Type B pancreatic cell (in vitro differentiated cells): ENCODE results near the gene ZMAT5. TPM values are rescaled to one million over a fixed set of nuclear protein-coding genes. Genes with fewer than 3 reads are reported as not detected.

Experiments used
- DNase-seq: peaks from one replicate; pipeline ENCODE4 v3.0.0; 2021; ENCODE audit warnings: mixed read lengths; ENCODE audit not compliant: unreplicated experiment; ENCODE audit errors: extremely low spot score
- H3K27ac Mint-ChIP-seq: 2 replicates; pipeline ENCODE4 v1.8.0; 2021; ENCODE audit warnings: mild to moderate bottlenecking, mixed read lengths
- H3K27me3 Mint-ChIP-seq: 2 replicates; pipeline ENCODE4 v1.8.0; 2021; ENCODE audit warnings: mixed read lengths
- H3K36me3 Mint-ChIP-seq: 2 replicates; pipeline ENCODE4 v1.8.0; 2021; ENCODE audit warnings: mixed read lengths
- H3K4me1 Mint-ChIP-seq: one replicate; pipeline ENCODE4 v1.8.0; 2021; ENCODE audit warnings: mixed read lengths; ENCODE audit not compliant: unreplicated experiment
- H3K4me3 Mint-ChIP-seq: 2 replicates; pipeline ENCODE4 v1.8.0; 2021; ENCODE audit warnings: mild to moderate bottlenecking, mixed read lengths
- H3K9me3 Mint-ChIP-seq: 2 replicates; pipeline ENCODE4 v1.8.0; 2021; ENCODE audit warnings: mixed read lengths
- CTCF ChIP-seq: fragments of 200-600 bp; sonication (generic); conservative IDR thresholded peaks from 2 replicates; pipeline ENCODE4 v1.5.0; 2021; ENCODE audit warnings: antibody characterized with exemption, mild to moderate bottlenecking
- total RNA-seq: library from RNA; stranded (reverse); gene quantifications from 2 replicates; pipeline ENCODE4 v1.2.1, GENCODE V29; 2021; ENCODE audit warnings: low replicate concordance

Gene ZMAT5
- total RNA-seq, 1 donor from 2014 or later = 19.2 TPM

GRCh38 chr22:29719899-29720645 lies 46.7 kb downstream of the ZMAT5 start, which contains the start of gene CABP7:
TSS of gene CABP7 (plus strand) at chr22:29720003. CDS start at chr22:29720425, 422 bp downstream.
- TF ChIP-seq CTCF = no peak
- Mint-ChIP-seq H3K4me3 (peak within 1 kb of the TSS; percentile 73), H3K4me1 (peaks cover 7% of the 10 kb centered on the region), H3K27me3 (peaks cover 70% of the 10 kb centered on the region), H3K9me3 (no peaks in the 10 kb centered on the region), H3K36me3 (no peaks in the 10 kb centered on the region), H3K27ac (no peak within 1 kb of the TSS)
- no peak for DNase-seq

GRCh38 chr22:29718949-29719898 lies 47.6 kb downstream of the ZMAT5 start:
- no peak overlapping the region for H3K27ac Mint-ChIP-seq
- H3K36me3 Mint-ChIP-seq = no peaks in the 10 kb centered on the region
- no peak for DNase-seq
- peaks cover 7% of the 10 kb centered on the region for H3K4me1 Mint-ChIP-seq
- no peaks in the 10 kb centered on the region for H3K9me3 Mint-ChIP-seq
- peak overlapping the region; percentile 73 for H3K4me3 Mint-ChIP-seq
- H3K27me3 Mint-ChIP-seq = peaks cover 73% of the 10 kb centered on the region
- no peak for TF ChIP-seq CTCF

GRCh38 chr22:29717789-29718188 lies 49.0 kb downstream of the ZMAT5 start:
- Mint-ChIP-seq H3K9me3 (no peaks in the 10 kb centered on the region), H3K4me3 (no peak overlapping the region), H3K27ac (no peak overlapping the region), H3K36me3 (no peaks in the 10 kb centered on the region), H3K27me3 (peaks cover 64% of the 10 kb centered on the region), H3K4me1 (peaks cover 11% of the 10 kb centered on the region)
- TF ChIP-seq CTCF = no peak
- no peak for DNase-seq

GRCh38 chr22:29716814-29717545 lies 49.8 kb downstream of the ZMAT5 start:
- peak; percentile 81 for DNase-seq
- no peak for TF ChIP-seq CTCF
- Mint-ChIP-seq H3K4me3 (peak overlapping the region; percentile 2), H3K27me3 (peaks cover 69% of the 10 kb centered on the region), H3K4me1 (peaks cover 14% of the 10 kb centered on the region), H3K27ac (no peak overlapping the region), H3K9me3 (no peaks in the 10 kb centered on the region), H3K36me3 (no peaks in the 10 kb centered on the region)

- TF ChIP-seq CTCF = no peak
- no peak for DNase-seq
- no peaks in the 10 kb centered on the region for H3K9me3 Mint-ChIP-seq
- peaks cover 67% of the 10 kb centered on the region for H3K27me3 Mint-ChIP-seq
- no peak overlapping the region for H3K27ac Mint-ChIP-seq
- peaks cover 15% of the 10 kb centered on the region for H3K4me1 Mint-ChIP-seq
- no peak overlapping the region for H3K4me3 Mint-ChIP-seq
- no peaks in the 10 kb centered on the region for H3K36me3 Mint-ChIP-seq
These were observed 51.1 kb downstream of the ZMAT5 start for GRCh38 chr22:29715705-29716104.
